GM04504 (cell line): ENCODE measurements around the gene EFNA5.

Experiments used
- DNase-seq: peaks from one replicate; pipeline ENCODE4 v3.0.0-alpha.2; 2012; ENCODE audit warnings: low read depth

The EFNA5 gene

DNA sequence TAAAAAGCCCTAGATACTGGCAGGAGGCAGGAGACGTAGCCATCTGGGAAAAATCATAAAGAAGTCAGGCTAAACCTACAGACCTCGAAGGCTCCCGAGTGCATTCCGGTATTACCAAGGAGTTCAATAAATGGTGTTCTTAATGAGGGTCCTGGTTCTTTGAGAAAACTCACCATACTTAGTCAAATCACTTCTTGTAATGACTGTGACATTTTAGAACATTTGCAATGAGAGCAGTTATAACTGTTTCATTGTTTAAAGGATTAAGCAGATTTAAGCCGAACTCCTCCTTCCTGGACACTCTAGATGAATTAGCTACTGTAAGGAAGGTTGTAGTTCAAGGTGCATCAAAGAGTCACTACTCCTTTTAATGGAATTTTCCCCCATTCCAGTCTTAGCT lies 67.8 kb downstream of the EFNA5 start:
- DNase-seq: no peak

DNA sequence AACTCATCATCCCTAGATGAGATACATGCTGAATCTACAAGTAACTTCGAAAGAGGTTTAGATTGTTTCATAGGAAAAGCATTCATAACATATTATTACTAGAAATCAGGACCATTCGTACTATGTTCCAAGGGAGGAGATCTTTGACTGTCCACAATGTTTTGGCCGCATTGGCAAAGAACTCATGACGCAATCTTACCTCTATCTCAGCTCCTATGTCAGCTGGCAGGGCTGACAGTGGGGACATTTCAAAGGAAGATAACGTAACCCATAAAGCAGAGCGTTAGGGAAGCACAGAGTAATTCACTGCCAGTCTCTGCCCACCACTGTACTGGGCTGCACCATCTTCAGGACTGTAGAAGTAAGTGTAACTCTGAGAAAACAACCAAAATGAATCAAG lies 69.7 kb downstream of the EFNA5 start:
- DNase-seq: no peak

GRCh38 chr5:107598958-107599357 lies 71.8 kb downstream of the EFNA5 start:
- DNase-seq: no peak

- no peak for DNase-seq
Measured at GRCh38 chr5:107597803-107598202, 72.9 kb downstream of the EFNA5 start.

- DNase-seq: no peak
Measured at GRCh38 chr5:107597247-107597646, 73.5 kb downstream of the EFNA5 start.

GRCh38 chr5:107594253-107595045 lies 76.3 kb downstream of the EFNA5 start:
- DNase-seq: no peak

DNA sequence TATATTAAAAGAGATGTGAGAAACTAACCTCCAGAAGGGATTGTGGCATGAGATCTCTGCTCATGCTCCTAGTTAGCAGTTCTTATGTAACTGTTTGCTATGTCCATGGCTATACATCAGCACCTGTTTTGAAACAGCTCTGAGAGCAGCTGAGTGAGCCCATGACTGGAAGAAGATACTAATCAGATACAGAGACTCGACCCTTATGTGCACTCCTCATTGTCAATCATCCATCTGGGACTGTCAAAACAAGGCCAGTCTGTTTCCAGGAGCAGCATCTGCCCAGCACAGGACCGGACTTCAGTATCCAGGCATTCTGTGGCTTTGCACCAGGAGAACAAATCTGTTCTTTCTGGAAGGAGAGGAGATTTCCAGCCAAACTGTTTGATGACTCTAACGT lies 77.7 kb downstream of the EFNA5 start:
- no peak for DNase-seq

DNA sequence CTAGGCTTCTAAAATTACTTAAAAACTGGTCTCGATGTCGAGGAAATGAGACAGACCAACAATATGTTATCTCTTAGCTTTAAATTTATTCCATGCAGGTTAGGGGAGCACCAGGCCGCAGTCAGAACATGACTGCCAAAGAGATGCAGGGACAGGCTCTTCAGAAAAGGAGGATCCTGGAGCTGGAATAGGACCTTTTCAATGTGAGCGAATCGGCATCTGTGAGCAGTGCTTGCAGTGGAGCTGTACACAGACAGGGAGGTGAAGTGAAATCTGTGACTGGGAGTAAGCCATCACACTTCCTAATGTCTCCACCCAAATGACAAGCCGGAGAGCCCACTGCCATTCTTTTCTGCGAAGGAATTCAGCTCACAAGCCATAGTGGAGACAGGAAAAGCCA lies 78.2 kb downstream of the EFNA5 start:
- DNase-seq: no peak

DNA sequence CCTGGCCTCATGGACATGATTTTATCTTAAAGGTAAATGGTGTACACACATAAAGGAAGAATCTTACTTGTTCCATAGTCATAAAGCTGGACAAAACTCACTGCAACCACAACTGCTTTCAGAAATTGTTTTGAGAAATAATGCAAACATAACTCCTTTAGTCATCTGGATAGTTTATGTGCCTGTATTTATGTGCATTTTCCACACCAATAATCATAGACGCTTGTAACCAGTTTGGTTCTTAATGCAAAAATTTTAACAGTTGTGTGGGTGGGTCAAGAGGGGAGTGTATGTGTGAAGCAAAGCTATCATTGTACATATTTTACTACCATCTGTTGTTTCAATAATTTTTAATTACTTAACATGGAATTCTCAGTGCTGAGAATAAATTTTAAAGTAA lies 80.1 kb downstream of the EFNA5 start:
- no peak for DNase-seq

DNA sequence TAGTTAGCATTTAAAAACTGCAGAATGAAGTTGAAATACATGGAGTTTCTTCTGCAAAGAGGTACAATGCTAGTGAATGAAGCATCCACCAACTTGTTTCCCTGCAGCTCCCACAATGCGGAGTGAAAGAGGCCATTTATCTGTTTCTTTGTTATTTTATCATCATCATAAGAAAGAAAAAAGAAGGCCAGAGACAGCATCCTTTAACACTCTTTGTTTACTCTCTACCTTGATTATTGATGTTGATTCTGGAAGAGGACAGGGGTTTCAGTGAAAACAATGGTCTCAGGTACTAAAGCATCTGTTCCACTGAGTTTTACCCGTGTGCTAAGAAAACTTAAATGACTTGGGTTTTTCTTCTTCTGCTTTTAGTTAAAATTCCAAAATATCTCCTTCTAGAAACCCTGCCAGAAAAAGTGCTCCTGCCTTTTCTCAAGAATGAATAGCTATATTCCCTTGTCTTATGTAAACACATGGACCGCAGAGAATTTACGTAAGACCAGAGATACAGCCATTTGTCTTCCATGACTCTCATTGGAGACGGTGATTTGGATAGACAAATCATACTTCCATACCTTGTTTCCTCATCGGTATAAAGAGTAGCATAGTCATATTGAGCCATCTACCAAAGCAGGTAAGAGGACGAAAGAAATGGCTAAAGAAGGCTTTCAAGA lies 81.1 kb downstream of the EFNA5 start:
- no peak for DNase-seq

GRCh38 chr5:107582625-107583024 lies 88.1 kb downstream of the EFNA5 start:
- no peak for DNase-seq

GRCh38 chr5:107580889-107581820 lies 89.6 kb downstream of the EFNA5 start:
- DNase-seq: peak; percentile 51

DNA sequence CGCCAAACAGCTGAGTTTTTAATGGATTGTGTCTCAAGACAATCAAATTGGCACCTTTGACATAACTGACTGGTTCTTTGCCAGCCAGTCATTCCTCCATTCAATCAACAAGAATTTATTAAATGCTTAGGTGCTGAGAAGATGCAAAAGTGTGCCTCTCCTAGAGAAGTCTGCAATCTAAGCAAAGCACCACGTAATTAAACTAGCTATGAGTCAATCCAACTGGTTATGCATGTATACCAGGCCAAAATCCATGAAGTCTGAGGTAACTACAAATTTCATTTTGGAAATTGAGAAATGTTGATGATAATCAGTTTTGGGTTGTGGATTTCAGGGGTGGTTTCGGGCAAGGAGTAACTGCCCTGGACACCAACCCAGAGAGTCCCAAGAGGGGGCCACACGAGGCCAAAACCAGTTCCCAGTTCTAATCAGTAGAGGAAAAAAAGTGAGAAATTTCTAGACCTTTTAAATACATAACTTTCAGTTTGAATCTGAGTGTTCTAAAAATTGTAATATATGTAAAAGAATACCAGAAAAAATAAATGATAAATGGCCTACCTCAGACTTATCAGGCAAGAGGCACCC lies 92.6 kb downstream of the EFNA5 start:
- no peak for DNase-seq

- no peak for DNase-seq
Measured at GRCh38 chr5:107577394-107577950, 93.3 kb downstream of the EFNA5 start.

GRCh38 chr5:107576736-107577393 lies 93.9 kb downstream of the EFNA5 start:
- no peak for DNase-seq

GRCh38 chr5:107576155-107576554 lies 94.6 kb downstream of the EFNA5 start:
- no peak for DNase-seq

GRCh38 chr5:107574287-107574686 lies 96.5 kb downstream of the EFNA5 start:
- DNase-seq: no peak

DNA sequence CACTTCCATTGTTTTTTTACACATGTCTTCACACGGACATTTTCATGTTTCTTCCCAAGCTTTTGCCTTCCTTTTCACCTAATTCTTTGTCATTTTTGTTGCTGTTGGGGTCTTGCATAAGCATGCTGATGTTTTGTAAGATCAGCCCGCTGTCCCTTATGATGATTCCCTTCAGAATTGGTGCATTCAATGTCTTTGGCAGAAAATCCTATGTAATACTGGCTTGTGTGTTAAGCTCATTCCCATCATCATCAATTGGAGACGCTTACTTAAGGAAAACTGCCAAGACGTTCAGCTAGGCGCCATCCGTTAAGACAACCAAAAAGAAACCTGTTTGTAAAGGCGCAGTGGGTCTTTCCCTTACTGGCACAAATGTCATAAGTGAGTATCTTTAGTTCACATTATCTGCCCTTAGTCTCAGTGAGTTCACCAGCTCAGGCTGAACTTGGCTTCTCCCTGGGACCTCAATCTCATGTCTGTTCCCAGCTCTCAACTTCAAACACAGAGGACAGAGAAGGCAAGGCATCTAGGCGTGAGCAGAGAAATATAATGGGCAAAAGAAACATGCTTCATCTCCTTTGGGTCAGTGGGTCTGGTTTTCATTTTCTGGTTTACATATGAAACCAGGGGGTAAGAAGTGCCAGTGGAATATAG lies 97.9 kb downstream of the EFNA5 start:
- DNase-seq: no peak

GRCh38 chr5:107571621-107572536 lies 98.9 kb downstream of the EFNA5 start:
- DNase-seq: peak; percentile 87
